Hepatocyte (in vitro differentiated cells): ENCODE data around the gene TMEM184C.

Source experiments
- EZH2 ChIP-seq: fragments of 200-600 bp; sonication (generic); IDR thresholded peaks from 2 replicates; pipeline ENCODE4 v1.6.1; 2016; ENCODE audit warnings: antibody characterized with exemption, mild to moderate bottlenecking, borderline replicate concordance
- EZH2phosphoT487 ChIP-seq: fragments of 200-600 bp; sonication (generic); IDR thresholded peaks from one replicate; pipeline ENCODE4 v1.6.1; 2018; ENCODE audit warnings: antibody characterized with exemption, mild to moderate bottlenecking, low read depth, moderate library complexity; ENCODE audit not compliant: unreplicated experiment, severe bottlenecking
- TF ChIP-seq, protein P1 (sequence below): fragments of 200-600 bp; sonication (generic); IDR thresholded peaks from 2 replicates; pipeline ENCODE4 v1.5.1; 2016; ENCODE audit warnings: antibody characterized with exemption, mild to moderate bottlenecking; ENCODE audit not compliant: poor library complexity

DNA sequence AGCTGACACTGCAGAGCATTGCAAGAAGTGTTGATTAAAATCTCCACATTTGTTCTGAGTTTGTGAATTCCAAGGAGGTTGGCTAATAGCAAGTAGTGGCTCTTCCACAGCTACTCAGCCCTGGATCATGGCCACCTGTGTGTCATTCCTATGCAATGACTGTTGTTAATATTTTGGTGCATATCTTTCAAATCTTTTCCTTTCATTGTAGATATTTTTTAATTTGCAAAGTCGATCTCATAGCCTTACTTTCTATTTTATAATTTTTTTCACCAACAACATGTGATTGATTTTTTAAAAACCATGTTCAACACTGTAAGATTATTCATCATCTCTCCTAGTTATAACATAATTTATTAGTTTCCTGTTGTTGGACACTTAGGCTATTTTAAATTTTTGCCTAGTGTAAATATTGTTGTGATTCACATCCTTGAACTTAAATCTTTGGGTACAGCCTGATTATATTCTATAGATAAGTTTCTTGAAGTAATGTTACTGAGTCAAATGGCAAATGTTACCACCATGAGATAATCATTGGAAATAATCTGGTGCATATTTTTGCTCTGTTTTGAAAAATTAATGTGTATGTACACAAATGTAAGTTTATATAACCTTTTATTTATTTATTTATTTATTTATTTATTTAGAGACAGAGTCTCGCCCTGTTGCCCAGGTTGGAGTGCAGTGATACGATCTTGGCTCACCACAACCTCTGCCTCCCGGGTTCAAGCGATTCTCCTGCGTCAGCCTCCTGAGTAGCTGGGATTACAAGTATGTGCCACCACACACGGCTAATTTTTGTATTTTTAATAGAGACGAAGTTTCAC lies 97.6 kb downstream of the TMEM184C start:
- TF ChIP-seq, protein P1, sequence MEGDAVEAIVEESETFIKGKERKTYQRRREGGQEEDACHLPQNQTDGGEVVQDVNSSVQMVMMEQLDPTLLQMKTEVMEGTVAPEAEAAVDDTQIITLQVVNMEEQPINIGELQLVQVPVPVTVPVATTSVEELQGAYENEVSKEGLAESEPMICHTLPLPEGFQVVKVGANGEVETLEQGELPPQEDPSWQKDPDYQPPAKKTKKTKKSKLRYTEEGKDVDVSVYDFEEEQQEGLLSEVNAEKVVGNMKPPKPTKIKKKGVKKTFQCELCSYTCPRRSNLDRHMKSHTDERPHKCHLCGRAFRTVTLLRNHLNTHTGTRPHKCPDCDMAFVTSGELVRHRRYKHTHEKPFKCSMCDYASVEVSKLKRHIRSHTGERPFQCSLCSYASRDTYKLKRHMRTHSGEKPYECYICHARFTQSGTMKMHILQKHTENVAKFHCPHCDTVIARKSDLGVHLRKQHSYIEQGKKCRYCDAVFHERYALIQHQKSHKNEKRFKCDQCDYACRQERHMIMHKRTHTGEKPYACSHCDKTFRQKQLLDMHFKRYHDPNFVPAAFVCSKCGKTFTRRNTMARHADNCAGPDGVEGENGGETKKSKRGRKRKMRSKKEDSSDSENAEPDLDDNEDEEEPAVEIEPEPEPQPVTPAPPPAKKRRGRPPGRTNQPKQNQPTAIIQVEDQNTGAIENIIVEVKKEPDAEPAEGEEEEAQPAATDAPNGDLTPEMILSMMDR = no peak
- TF ChIP-seq EZH2 (no peak), EZH2phosphoT487 (no peak)
